M059J (cell line): ENCODE measurements around the gene HTR6. TPM values are rescaled to one million over a fixed set of nuclear protein-coding genes. Genes with fewer than 3 reads are reported as not detected.

Source experiments
- DNase-seq: peaks from one replicate; pipeline ENCODE4 v3.0.0-alpha.2; 2012; ENCODE audit warnings: low read depth
- total RNA-seq: library from RNA; depleted of rRNA; stranded (reverse); fragments of >200 nt; shearing (Covaris generic); gene quantifications from 2 replicates; pipeline ENCODE4 v1.2.3, GENCODE V29; 2014; rRNA removed

HTR6 gene
- total RNA-seq, 1 experiment from 2014 or later, result not detected

DNA sequence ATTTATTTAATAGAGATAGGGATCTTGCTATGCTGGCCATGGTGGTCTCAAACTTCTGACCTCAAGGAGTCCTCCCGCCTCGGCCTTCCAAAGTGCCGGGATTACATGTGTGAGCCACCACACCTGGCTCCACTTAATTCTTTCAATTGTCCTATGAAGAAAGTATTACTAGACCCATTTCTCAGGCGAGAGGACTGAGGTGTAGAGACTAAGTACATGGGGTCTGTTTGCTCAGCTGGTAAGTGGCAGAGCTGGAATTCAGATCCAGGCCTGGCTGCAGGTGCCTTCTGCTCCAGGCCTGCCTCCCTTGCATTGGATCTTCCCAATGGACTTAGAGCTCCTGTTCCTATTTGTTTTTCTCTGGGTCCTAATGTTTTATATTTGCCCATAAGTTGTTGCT lies 55.5 kb downstream of the HTR6 start:
- DNase-seq, result no peak

DNA sequence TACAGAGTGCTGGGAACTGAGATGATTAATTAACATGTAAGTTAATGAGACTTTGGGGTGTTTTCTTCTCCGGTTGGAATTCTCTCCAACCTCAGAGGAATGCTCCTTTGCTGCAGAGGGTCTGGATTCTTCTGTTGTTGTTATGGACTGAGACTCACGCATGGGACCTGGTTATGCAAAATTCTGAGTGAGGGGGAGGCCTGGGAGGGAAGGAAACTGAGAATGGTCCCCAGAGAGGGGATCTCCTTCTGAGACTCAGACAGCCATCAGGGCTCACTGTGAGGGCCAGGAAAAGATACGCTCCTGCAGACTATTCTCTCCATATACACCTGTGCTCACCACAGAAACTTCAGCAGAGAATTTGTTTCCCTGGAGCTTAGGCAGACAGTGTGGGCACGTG lies 56.3 kb downstream of the HTR6 start:
- no peak for DNase-seq

DNA sequence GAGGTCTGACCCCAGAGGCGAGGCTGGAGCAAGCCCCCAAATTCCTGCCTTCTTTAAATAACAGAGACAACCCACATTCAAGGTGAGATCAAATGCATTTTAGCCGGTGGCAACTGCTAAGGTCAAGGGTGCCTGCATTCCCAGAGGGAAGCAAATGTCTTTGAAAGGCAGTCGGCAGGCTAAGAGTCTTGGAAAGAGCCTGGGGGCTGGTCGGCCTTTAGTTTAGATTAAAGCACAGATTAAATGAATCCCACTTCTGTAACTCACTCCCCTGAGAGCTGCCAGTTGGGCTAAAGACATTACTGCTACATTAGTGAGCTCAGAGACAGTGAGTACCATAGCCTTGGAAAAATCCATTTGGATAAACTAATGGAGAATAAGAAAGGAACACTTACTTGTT lies 59.2 kb downstream of the HTR6 start:
- no peak for DNase-seq

DNA sequence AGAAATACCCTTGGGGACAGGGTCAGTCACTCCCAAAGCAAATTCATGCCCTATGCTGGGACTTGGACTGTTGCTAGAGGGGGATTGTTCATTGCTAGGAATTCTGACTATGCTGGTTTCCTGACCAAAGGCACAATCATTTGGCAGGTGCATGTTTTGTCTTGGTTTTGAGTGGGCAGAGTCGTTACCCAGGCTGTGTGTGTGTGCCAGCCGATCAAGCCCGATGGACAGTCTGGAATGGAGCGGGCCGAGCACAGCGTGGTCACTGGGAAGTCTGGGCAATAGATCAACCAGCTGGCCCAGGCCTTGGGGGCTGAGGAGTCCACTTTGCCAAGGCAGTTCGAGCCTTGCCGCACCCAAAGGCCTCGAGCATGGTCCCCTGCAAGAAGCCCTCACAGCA lies 60.9 kb downstream of the HTR6 start:
- DNase-seq, result no peak

DNA sequence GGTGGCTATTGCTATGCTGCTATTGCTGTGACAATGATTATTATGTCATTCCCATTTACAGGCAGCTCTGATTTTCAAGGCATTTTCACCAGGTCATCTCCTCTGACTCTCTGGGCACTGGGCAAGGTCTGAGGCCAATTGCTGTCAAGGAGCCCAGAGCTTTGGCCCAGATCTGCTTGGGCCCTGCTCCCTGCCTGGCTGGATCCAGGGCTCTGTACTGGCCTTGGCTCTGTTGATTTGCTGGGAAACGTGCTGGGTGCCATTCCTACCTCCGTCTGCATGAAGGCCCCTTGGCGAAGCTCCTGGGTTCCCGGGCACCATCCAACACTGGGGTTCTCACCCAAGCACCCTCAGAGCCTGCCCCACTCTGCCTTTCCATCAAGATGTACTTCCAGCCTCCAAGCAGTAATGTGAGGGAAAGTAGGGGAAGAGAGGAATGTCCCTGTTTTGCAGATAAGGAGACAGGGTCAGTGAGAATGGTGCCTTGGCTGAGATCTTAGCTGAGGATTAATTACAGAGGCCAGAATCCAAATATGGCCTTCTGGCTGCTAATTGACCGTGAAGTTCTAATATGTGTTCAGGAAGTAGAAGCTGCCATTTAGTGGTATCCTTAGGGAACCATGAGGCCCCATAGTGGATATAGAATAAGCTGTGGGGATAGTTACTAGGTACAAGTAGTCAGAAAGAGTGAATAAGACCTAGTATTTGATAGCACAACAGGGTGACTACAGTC lies 63.9 kb downstream of the HTR6 start:
- DNase-seq, result no peak

DNA sequence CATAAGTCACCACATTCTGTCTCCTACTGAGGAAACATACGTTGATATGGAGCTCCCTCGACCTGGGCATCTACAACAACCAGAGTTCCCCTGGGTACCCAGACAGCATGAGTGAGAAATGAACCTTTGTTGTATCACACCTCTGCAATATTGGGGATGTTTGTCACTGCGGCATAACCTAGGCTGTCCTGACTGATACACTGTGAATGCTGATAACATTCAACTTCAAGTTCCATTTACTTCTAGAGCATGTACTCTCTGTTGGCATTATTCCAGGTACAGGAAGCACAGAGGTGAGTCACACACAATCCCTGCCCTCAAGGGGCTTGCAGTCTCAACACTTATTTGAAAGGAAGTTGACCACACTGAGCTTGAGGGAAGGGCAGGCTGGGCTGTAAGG lies 65.6 kb downstream of the HTR6 start:
- no peak for DNase-seq

Other genes starting within 250 kb of the HTR6 start
- gene CAPZB, start 179.3 kb upstream of the HTR6 start, total RNA-seq, result 183 and 192 TPM in 2 replicates
- 30.7 and 36.9 TPM in 2 replicates for gene NBL1, start 20.6 kb upstream of the HTR6 start, total RNA-seq
- 25.0 and 39.8 TPM in 2 replicates for gene TMCO4, start 135.0 kb downstream of the HTR6 start, total RNA-seq
- not detected in 2 replicates for gene RNF186, start 150.4 kb downstream of the HTR6 start, total RNA-seq
- 1.6 and 3.5 TPM in 2 replicates for gene OTUD3, start 217.5 kb downstream of the HTR6 start, total RNA-seq